ENCODE data around the gene SEMA6A.

The SEMA6A gene

DNA sequence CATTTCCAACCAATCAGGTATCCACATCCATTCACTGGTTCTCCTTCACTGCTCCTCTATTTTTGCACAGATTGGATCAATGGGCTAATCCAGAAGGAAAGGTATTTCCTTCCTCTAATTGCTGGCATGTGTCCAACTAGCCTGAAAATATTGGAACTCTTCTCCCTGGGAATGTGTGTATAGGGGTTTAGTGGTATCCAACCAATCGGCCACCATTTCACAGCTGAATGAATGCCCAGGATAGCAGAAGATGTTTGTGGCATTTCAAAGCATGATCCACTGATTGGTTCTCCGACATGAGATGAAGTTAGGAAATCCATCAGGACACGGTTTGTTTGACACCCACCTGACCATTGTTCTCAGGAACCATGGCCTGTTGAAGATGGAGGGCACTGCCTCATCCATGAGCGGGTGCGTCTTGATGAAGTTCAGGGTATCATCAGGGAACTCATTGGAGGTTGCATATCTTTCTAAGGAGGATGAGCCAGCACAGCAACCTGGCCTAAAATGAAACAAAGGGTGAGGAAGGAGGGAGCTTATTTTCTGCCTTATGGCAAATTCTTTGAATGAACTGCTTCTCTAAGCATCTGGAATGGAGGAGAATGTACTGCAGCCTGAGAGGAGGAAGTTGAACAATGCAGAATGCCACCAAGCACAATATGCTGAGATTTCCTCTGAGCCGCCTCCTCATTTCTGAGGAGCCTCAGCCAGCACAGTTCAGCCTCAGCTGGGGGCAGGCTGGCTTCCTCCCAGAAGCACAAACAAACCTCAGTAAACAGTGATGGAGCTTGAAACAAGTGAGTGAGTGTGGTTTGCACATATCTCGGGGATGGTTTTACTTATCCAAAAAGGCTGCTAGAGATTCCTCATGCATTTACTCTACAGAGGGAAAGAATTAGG is 94.6 kb downstream of the SEMA6A start:
- Histone ChIP-seq H3K4me2 (no peak overlapping the region), H3K27me3 (ENCODE audit: insufficient read depth, low read depth) (no peaks in the 10 kb centered on the region), H4K20me1 (ENCODE audit: insufficient read depth) (no peaks in the 10 kb centered on the region), H3K27ac (no peak overlapping the region), H3K4me3 (IDR thresholded peaks at IDR 0.05; ENCODE audit: insufficient read depth, low read depth, low read length) (no peak overlapping the region), H3K36me3 (ENCODE audit: insufficient read depth) (no peaks in the 10 kb centered on the region), H2AFZ (ENCODE audit: low read depth) (no peak overlapping the region), H3K4me1 (ENCODE audit: low read depth, poor library complexity, severe bottlenecking) (no peaks in the 10 kb centered on the region), H3K9ac (no peak overlapping the region), H3K79me2 (ENCODE audit: insufficient read depth, low read depth) (no peaks in the 10 kb centered on the region)
- no peak for TF ChIP-seq CTCF (conservative IDR thresholded peaks at IDR 0.05; ENCODE audit: low read depth, low read length)

DNA sequence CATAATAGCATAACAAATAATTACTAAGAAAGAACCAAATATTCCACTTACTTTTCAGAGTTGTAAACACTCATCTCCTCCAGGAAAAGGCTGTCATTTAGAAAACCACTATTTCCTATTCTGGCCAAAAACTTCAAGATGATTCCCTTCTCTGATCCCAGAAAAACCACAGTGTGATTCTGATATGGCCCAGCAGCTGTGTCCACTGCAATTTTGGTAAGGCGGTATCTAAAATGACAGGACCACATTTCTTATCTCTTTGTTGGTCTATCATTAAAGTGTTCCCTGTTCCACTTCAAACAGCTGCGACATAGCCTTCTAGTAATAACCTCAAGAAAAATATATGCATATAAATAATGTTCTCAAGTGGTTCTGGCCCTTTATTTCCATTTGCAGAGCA is 96.1 kb downstream of the SEMA6A start:
- Histone ChIP-seq H3K27me3 (ENCODE audit: insufficient read depth, low read depth) (no peaks in the 10 kb centered on the region), H2AFZ (ENCODE audit: low read depth) (no peak overlapping the region), H3K4me3 (IDR thresholded peaks at IDR 0.05; ENCODE audit: insufficient read depth, low read depth, low read length) (no peak overlapping the region), H3K4me1 (ENCODE audit: low read depth, poor library complexity, severe bottlenecking) (no peaks in the 10 kb centered on the region), H3K79me2 (ENCODE audit: insufficient read depth, low read depth) (no peaks in the 10 kb centered on the region), H4K20me1 (ENCODE audit: insufficient read depth) (no peaks in the 10 kb centered on the region), H3K4me2 (no peak overlapping the region), H3K27ac (no peak overlapping the region), H3K36me3 (ENCODE audit: insufficient read depth) (no peaks in the 10 kb centered on the region), H3K9ac (no peak overlapping the region)
- no peak for TF ChIP-seq CTCF (conservative IDR thresholded peaks at IDR 0.05; ENCODE audit: low read depth, low read length)

- no peak overlapping the region for H3K9ac ChIP-seq
- no peaks in the 10 kb centered on the region for H3K79me2 ChIP-seq (ENCODE audit: insufficient read depth, low read depth)
- no peaks in the 10 kb centered on the region for H4K20me1 ChIP-seq (ENCODE audit: insufficient read depth)
- no peaks in the 10 kb centered on the region for H3K27me3 ChIP-seq (ENCODE audit: insufficient read depth, low read depth)
- H3K27ac ChIP-seq, result no peak overlapping the region
- no peak overlapping the region for H3K4me2 ChIP-seq
- no peak overlapping the region for H2AFZ ChIP-seq (ENCODE audit: low read depth)
- no peak overlapping the region for H3K4me3 ChIP-seq (IDR thresholded peaks at IDR 0.05; ENCODE audit: insufficient read depth, low read depth, low read length)
- TF ChIP-seq CTCF (conservative IDR thresholded peaks at IDR 0.05; ENCODE audit: low read depth, low read length), result no peak
- no peaks in the 10 kb centered on the region for H3K4me1 ChIP-seq (ENCODE audit: low read depth, poor library complexity, severe bottlenecking)
- H3K36me3 ChIP-seq (ENCODE audit: insufficient read depth), result no peaks in the 10 kb centered on the region
Observed at GRCh38 chr5:116476897-116477537, 97.6 kb downstream of the SEMA6A start.

DNA sequence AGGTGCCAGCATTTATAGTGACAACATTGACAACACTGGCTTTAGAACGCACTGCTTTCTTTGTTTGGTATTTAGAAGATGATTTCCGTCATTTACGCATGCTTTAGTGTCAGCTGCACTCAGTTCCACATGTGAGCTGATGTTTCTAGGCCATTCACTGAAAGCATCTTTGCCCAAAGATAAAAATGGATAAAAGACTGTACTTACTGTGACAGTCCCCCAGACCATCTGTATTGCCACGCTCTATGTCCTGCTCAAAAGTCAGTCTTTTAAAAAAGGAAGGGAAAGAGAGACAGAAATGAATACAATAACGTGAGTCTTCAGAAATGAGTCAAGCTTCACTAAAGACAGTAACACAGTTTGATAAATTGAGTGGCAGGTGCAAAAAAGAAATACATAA is 99.3 kb downstream of the SEMA6A start:
- no peak overlapping the region for H3K4me3 ChIP-seq (IDR thresholded peaks at IDR 0.05; ENCODE audit: insufficient read depth, low read depth, low read length)
- H3K4me1 ChIP-seq (ENCODE audit: low read depth, poor library complexity, severe bottlenecking), result no peaks in the 10 kb centered on the region
- no peak overlapping the region for H3K9ac ChIP-seq
- H3K79me2 ChIP-seq (ENCODE audit: insufficient read depth, low read depth), result no peaks in the 10 kb centered on the region
- no peaks in the 10 kb centered on the region for H3K27me3 ChIP-seq (ENCODE audit: insufficient read depth, low read depth)
- no peak overlapping the region for H3K4me2 ChIP-seq
- no peak overlapping the region for H2AFZ ChIP-seq (ENCODE audit: low read depth)
- no peak overlapping the region for H3K27ac ChIP-seq
- TF ChIP-seq CTCF (conservative IDR thresholded peaks at IDR 0.05; ENCODE audit: low read depth, low read length), result no peak
- no peaks in the 10 kb centered on the region for H4K20me1 ChIP-seq (ENCODE audit: insufficient read depth)
- no peaks in the 10 kb centered on the region for H3K36me3 ChIP-seq (ENCODE audit: insufficient read depth)

Measured in KMS-11 (cell line).